PC-9 (cell line): ENCODE results near the gene TEDDM1.

Experiments used
- CTCF ChIP-seq: fragments of 200-600 bp; sonication (generic); conservative IDR thresholded peaks from 2 replicates; pipeline ENCODE4 v1.6.1; 2017; ENCODE audit warnings: mixed run types, antibody characterized with exemption, mild to moderate bottlenecking, moderate library complexity
- EZH2 ChIP-seq: fragments of 200-600 bp; sonication (generic); IDR thresholded peaks from 2 replicates; pipeline ENCODE4 v1.8.0; 2017; ENCODE audit warnings: antibody characterized with exemption, low read depth

DNA sequence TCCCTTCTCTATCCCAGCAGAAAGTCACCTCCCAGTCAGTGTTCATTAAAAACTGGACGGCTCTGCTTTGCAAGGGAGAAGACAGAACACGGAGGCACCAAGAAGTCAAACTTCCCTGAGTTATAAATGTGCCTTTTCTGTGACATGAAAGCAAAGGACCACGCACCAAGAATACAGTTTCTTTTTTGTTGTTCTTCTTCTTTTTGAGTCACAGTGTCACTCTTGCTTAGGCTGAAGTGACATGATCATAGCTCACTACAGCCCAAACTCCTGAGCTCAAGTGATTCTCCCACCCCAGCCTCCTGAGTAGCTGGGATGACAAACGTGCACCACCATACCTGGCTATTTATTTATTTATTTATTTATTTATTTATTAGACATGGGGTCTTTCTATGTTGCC, 31.6 kb downstream of the TEDDM1 start:
- TF ChIP-seq CTCF: no peak
- TF ChIP-seq EZH2: no peak
